OCI-LY1 (cell line): ENCODE results near the gene PTPA.

Experiments
- H2AFZ ChIP-seq: fragments of 200-600 bp; sonication (generic), shearing (Covaris generic); 2 replicates; pipeline ENCODE4 v1.6.0; 2014; ENCODE audit warnings: antibody characterized with exemption, mild to moderate bottlenecking, low read length
- H3F3A ChIP-seq: fragments of 200-600 bp; sonication (generic), shearing (Covaris generic); 2 replicates; pipeline ENCODE4 v1.6.0; 2014; ENCODE audit warnings: mild to moderate bottlenecking, antibody characterized with exemption, low read length, moderate library complexity; ENCODE audit not compliant: insufficient read depth
- H3K27ac ChIP-seq: fragments of 200-600 bp; sonication (generic); 2 replicates; pipeline ENCODE4 v1.5.1; 2014; ENCODE audit warnings: low read length, mixed run types, mild to moderate bottlenecking, low read depth; ENCODE audit not compliant: poor library complexity, severe bottlenecking
- H3K27me3 ChIP-seq: fragments of 200-600 bp; sonication (generic); 2 replicates; pipeline ENCODE4 v1.6.0; 2014; ENCODE audit warnings: antibody characterized with exemption, mild to moderate bottlenecking, low read length, moderate library complexity; ENCODE audit not compliant: insufficient read depth
- H3K36me3 ChIP-seq: fragments of 200-600 bp; sonication (generic); 2 replicates; pipeline ENCODE4 v1.6.1; 2014; ENCODE audit warnings: mild to moderate bottlenecking, antibody characterized with exemption, low read length, moderate library complexity, mixed read lengths; ENCODE audit not compliant: insufficient read depth
- H3K4me1 ChIP-seq: fragments of 200-600 bp; sonication (generic); 2 replicates; pipeline ENCODE4 v1.5.1; 2014; ENCODE audit warnings: mild to moderate bottlenecking, low read length, moderate library complexity; ENCODE audit not compliant: insufficient read depth, severe bottlenecking
- H3K4me2 ChIP-seq: fragments of 200-600 bp; sonication (generic), shearing (Covaris generic); 2 replicates; pipeline ENCODE4 v1.6.1; 2014; ENCODE audit warnings: low read length
- H3K4me3 ChIP-seq: fragments of 200-600 bp; sonication (generic); 2 replicates; pipeline ENCODE4 v1.5.1; 2014; ENCODE audit warnings: low read length, low read depth, mild to moderate bottlenecking, mixed read lengths; ENCODE audit not compliant: poor library complexity, severe bottlenecking
- H3K79me2 ChIP-seq: fragments of 200-600 bp; shearing (Covaris generic); 2 replicates; pipeline ENCODE4 v1.6.1; 2016; ENCODE audit warnings: mixed run types, low read length, mixed read lengths; ENCODE audit not compliant: insufficient read depth
- H3K9ac ChIP-seq: fragments of 200-600 bp; sonication (generic), shearing (Covaris generic); 2 replicates; pipeline ENCODE4 v1.6.1; 2014; ENCODE audit warnings: mild to moderate bottlenecking, low read length, mixed read lengths
- H3K9me2 ChIP-seq: fragments of 200-600 bp; sonication (generic), shearing (Covaris generic); 2 replicates; pipeline ENCODE4 v1.6.1; 2014; ENCODE audit warnings: low read depth, mild to moderate bottlenecking, low read length, mixed read lengths
- H3K9me3 ChIP-seq: fragments of 200-600 bp; shearing (Covaris generic); 2 replicates; pipeline ENCODE4 v1.6.1; 2014; ENCODE audit warnings: low read length, mixed read lengths
- H4K20me1 ChIP-seq: fragments of 200-600 bp; sonication (generic), shearing (Covaris generic); 2 replicates; pipeline ENCODE4 v1.6.0; 2016; ENCODE audit warnings: mild to moderate bottlenecking, low read length; ENCODE audit not compliant: insufficient read depth
- CTCF ChIP-seq: fragments of 200-600 bp; sonication (generic), shearing (Covaris generic); IDR thresholded peaks from 2 replicates; pipeline ENCODE4 v1.5.1; 2017; ENCODE audit warnings: mild to moderate bottlenecking, antibody characterized with exemption, low read length, moderate library complexity, mixed read lengths
- EZH2 ChIP-seq: fragments of 200-600 bp; sonication (generic), shearing (Covaris generic); IDR thresholded peaks from 2 replicates; pipeline ENCODE4 v1.8.0; 2017; ENCODE audit warnings: borderline replicate concordance, mixed run types, mild to moderate bottlenecking, antibody characterized with exemption, low read length, moderate library complexity, mixed read lengths

Gene PTPA

DNA sequence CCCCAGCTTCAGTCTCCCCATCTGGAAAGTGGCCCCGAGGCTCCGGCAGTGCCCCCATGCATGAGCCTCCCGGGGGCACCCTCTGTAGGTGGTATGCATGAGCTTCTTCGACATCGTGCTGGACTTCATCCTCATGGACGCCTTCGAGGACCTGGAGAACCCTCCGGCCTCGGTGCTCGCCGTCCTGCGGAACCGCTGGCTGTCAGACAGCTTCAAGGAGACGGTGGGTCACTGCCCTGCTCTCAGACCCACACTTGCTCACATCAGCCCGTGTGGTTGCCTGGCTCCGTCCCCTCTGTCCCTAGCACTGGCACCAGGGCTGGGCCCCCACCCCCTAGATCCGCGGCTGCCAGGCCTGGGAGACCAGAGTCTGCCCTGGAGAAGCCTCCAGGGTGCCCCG, 43.1 kb upstream of the PTPA start:
- Histone ChIP-seq H3K4me1 (peaks cover 16% of the 10 kb centered on the region), H3K27me3 (no peaks in the 10 kb centered on the region), H3K9me3 (no peaks in the 10 kb centered on the region), H2AFZ (no peak overlapping the region), H3K79me2 (no peaks in the 10 kb centered on the region), H3K27ac (peak overlapping the region; percentile 69), H3K4me3 (no peak overlapping the region), H3K4me2 (no peak overlapping the region), H3K36me3 (peaks cover 48% of the 10 kb centered on the region), H3K9ac (no peak overlapping the region; the same call in 1 of the 2 replicates), H4K20me1 (no peaks in the 10 kb centered on the region), H3F3A (no peaks in the 10 kb centered on the region), H3K9me2 (no peaks in the 10 kb centered on the region)
- TF ChIP-seq CTCF, result no peak
- no peak for TF ChIP-seq EZH2

DNA sequence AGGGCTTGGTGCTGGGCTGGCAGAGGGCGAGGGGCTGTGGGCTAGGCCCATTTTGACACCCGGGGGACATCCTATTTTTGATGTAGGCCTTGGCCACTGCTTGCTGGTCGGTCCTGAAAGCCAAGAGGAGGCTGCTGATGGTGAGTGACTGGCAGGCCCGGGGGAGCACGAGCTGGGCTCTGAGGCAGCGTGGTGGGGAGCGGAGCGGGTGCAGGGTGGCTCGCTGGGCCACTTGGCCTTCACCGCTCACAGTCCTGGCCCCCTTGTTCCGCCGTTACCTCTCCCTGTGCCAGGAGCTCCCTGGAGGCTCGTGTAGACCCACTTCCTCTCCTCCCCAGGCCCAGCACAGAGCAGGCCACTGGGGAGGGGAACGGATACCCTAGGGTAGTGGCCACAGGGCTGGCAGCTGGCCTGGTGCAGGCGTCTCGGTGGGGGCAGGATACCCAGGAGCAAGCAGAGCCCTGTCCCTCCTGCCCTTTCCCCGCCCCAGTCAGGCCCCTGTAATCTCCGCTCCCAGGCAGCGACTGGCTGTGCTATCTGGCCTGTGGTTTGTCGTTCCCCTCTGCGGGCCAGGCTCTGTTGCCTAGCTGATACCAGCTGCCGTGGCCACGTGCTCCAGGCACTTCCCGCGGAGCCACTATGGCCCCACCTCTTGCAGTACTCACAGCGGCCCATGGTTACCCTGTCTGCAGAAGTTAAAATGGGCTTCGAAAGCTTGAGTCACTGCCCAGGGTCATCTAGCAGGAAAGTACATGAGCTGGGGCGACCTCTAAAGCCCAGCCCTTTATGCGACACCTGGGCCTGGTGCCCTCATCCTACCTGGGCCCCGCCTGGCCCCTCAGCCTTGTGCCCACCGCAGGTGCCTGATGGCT, 42.0 kb upstream of the PTPA start:
- peaks cover 16% of the 10 kb centered on the region for H3K4me1 ChIP-seq
- H3K36me3 ChIP-seq, result peaks cover 46% of the 10 kb centered on the region
- no peaks in the 10 kb centered on the region for H3K79me2 ChIP-seq
- peak overlapping the region; percentile 6; the same call in 1 of the 2 replicates for H3K4me2 ChIP-seq
- H3F3A ChIP-seq, result no peaks in the 10 kb centered on the region
- peak overlapping the region; percentile 69 for H3K27ac ChIP-seq
- H3K9me3 ChIP-seq, result no peaks in the 10 kb centered on the region
- no peak overlapping the region for H3K4me3 ChIP-seq
- TF ChIP-seq CTCF (no peak), EZH2 (no peak)
- H3K27me3 ChIP-seq, result no peaks in the 10 kb centered on the region
- H3K9me2 ChIP-seq, result no peaks in the 10 kb centered on the region
- H2AFZ ChIP-seq, result no peak overlapping the region
- H3K9ac ChIP-seq, result peak overlapping the region; percentile 54
- H4K20me1 ChIP-seq, result no peaks in the 10 kb centered on the region

DNA sequence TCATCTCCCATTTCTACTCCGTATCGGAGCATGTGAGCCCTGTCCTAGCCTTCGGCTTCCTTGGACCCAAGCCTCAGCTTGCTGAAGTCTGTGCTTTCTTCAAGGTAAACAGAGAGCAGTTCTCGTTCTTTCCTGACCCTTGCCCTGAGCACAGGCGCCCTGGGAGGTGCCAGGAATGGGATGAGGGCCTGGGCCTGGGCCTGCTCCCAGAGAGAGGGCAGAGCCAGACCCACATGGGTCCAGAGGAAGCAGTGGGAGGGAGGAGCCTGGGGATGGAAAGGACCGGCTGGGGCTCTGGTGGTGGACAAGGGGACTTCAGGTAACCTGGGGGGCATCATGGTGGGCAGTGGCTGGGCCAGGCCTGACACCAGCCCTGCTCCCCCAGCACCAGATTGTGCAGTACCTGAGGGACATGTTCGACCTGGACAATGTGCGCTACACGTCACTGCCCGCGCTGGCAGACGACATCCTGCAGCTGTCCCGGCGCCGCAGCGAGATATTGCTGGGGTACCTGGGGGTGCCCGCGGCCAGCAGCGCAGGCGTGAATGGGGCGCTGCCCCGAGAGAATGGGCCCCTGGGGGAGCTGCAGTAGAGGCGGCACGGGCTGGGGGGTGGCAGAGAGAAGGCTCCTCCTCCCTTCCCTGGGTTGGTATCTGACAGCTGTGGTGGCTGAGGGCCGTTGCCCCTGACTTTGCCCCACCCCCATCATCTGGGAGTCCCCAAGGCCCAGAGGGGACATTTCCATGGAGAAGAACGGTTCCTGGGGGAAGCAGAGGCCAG, 41.2 kb upstream of the PTPA start:
- Histone ChIP-seq H3K27ac (peak overlapping the region; percentile 69), H3K4me3 (no peak overlapping the region), H3K27me3 (no peaks in the 10 kb centered on the region), H3K9me3 (no peaks in the 10 kb centered on the region), H3F3A (no peaks in the 10 kb centered on the region), H4K20me1 (no peaks in the 10 kb centered on the region), H3K9me2 (no peaks in the 10 kb centered on the region), H3K4me1 (peaks cover 16% of the 10 kb centered on the region), H3K79me2 (no peaks in the 10 kb centered on the region), H3K4me2 (no peak overlapping the region), H2AFZ (no peak overlapping the region), H3K9ac (no peak overlapping the region; the same call in 1 of the 2 replicates), H3K36me3 (peaks cover 41% of the 10 kb centered on the region; the same call in 1 of the 2 replicates)
- TF ChIP-seq CTCF, result no peak
- TF ChIP-seq EZH2, result no peak
